GM12873 (cell line): ENCODE measurements around the gene ICA1L.

Source experiments
- TF ChIP-seq, protein P1 (sequence below): IDR thresholded peaks from 2 replicates; pipeline ENCODE4 v1.5.1; 2012; ENCODE audit warnings: low read depth, mild to moderate bottlenecking, moderate library complexity, low read length, control low read depth; ENCODE audit not compliant: insufficient read depth; ENCODE audit errors: missing control alignments

ICA1L gene

DNA sequence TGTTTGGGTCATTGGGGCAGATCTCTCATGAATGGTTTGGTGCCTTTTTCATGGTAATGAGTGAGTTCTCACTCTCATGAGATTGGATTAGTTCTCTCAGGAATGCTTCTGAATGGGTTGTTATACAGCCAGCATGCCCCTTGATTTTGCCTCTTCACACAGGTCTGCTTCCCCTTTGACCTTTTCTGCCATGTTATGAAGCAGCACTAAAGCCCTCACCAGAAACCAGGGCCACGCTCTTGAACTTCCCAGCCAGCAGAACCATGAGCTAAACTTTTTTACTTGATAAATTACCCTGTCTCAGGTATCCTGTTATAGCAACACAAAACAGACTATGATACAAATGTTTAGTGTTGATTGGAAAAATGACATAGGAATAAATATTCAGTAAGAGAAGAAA is 57.3 kb downstream of the ICA1L start:
- TF ChIP-seq, protein P1, sequence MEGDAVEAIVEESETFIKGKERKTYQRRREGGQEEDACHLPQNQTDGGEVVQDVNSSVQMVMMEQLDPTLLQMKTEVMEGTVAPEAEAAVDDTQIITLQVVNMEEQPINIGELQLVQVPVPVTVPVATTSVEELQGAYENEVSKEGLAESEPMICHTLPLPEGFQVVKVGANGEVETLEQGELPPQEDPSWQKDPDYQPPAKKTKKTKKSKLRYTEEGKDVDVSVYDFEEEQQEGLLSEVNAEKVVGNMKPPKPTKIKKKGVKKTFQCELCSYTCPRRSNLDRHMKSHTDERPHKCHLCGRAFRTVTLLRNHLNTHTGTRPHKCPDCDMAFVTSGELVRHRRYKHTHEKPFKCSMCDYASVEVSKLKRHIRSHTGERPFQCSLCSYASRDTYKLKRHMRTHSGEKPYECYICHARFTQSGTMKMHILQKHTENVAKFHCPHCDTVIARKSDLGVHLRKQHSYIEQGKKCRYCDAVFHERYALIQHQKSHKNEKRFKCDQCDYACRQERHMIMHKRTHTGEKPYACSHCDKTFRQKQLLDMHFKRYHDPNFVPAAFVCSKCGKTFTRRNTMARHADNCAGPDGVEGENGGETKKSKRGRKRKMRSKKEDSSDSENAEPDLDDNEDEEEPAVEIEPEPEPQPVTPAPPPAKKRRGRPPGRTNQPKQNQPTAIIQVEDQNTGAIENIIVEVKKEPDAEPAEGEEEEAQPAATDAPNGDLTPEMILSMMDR: no peak

DNA sequence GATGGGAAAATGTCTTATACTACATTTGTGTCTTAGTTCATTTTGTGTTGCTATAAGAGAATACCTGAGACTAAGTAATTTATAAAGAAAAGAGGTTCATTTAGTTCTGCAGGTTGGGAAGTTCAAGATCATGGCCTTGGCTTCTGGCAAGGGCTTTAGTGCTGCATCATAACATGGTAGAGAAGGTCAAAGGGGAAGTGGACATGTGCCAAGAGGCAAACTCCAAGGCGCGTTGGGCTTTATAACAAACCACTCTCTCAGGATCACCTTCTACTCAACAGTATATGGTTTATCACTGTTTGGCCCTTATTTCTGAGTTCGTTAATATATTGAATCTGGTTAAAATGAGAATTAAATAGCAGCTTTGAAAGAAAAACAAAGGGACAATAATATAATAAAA is 58.2 kb downstream of the ICA1L start:
- TF ChIP-seq, protein P1: no peak

DNA sequence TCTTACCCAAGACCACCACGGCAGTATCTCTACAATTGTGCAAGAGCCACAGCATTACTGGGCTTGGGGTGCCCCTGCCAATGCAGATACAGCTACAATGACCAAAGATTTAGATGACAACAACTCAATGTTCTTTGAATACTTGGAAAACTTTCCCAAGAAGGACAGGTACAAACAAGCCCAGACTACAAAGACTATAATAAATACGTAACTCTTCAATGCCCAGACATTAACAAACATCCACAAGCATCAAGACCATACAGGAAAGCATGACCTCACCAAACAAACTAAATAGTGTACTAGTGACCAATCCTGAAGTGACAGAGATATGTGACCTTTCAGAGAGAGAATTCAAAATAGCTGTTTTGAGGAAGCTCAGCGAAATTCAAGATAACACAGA is 62.8 kb downstream of the ICA1L start:
- TF ChIP-seq, protein P1: no peak

DNA sequence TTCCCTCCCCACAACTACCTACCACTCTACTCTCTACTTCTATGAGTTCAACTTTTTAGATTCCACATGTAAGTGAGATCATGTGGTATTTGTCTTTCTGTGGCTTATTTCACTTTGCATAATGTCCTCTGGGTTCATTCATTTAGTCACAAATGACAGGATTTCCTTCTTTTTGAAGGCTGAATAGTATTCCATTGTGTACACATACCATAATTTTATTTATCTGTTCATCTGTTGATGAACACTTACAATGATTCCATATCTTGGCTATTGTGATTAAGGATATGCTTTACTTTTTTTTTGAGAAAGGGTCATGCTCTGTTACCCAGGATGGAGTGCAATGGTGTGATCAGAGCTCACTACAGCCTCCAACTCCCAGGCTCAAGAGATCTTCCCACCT is 73.6 kb downstream of the ICA1L start:
- TF ChIP-seq, protein P1: no peak

DNA sequence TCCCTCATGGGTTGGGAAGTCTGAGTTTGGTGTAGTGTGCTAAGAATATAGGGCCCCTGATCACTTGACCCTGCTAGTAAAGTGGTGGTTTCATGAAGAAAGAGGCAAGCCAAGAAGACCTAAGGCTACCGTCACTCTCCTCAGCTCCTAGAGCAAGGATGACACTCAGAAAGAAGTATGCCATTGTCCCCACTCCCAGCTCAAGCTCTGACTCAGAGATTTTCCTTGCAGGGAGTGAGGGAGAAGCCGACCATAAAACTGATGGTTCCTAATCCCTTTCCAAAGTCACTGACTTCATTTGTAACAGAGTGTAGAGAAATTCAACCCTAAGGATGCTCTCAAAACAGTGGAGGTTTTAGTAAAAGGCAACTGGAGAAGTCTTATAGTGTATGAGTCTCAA is 80.9 kb downstream of the ICA1L start:
- TF ChIP-seq, protein P1: no peak

DNA sequence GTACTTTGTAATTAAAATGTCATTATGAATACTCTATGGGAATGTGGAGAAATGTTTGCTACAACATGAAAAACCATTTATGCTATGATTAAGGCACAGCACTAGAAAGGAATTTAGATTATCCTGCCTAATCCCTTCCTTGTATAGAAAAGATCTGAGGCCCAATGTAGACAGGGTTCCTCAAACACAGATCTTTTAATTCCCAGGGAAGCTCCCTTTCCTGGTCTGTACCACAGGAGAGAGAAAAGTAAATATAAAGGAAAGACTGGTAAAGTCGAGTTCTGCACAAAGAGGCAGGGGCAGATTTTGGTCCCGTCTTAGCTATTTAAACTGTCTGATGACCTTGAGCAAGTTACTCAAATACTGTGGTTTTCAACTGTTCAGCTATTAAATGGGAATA is 84.7 kb downstream of the ICA1L start:
- TF ChIP-seq, protein P1: no peak

DNA sequence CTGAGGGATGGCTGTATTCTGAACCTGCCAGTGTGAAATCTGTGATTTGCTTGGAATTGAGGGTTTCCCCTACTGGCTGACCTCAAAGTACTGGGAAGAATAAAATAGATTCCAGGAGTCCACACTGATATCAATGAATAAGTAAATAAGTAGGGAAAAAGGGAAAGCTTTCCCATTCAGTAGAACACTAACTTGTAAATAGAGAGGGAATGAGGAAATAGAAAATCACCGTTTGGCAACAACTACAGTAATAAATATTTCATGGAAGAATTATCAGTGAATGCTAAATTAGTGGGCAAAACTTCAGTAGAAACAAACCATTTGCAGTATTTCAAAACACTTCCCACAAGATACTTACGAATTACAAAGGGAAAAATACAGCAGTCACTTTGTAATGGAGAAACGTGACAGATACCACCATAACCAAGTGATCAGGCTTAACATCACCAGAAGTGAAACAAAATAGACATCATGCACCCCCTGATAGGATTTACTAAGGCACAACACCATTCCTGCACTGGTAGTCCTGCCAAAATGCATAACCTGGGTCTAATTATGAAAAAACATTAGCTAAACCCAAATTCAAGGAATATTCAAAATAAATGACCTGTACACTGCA is 88.5 kb downstream of the ICA1L start:
- TF ChIP-seq, protein P1: no peak
